GM12878 (cell line): ENCODE measurements around the gene HDDC3.

Source experiments
- HCFC1 ChIP-seq: fragments of 150-350 bp; IDR thresholded peaks from 2 replicates; pipeline ENCODE4 v1.6.1; 2014; ENCODE audit warnings: low read length
- NFXL1 ChIP-seq: fragments of 450-650 bp; IDR thresholded peaks from 2 replicates; pipeline ENCODE4 v1.6.1; 2017; ENCODE audit warnings: antibody characterized with exemption, mild to moderate bottlenecking, borderline replicate concordance
- POLR2A ChIP-seq: IDR thresholded peaks from 2 replicates; pipeline ENCODE4 v1.6.1; 2011; ENCODE audit warnings: low read depth, mild to moderate bottlenecking, low read length
- REST ChIP-seq: IDR thresholded peaks from 2 replicates; pipeline ENCODE4 v1.6.1; 2012; ENCODE audit warnings: mild to moderate bottlenecking, low read depth, low read length
- SPI1 ChIP-seq: IDR thresholded peaks from 2 replicates; pipeline ENCODE4 v1.6.1; 2011; ENCODE audit warnings: low read depth, mild to moderate bottlenecking, low read length, moderate library complexity, borderline replicate concordance; ENCODE audit not compliant: insufficient read depth

GRCh38 chr15:90903733-90904536 lies 28.4 kb downstream of the HDDC3 start:
- TF ChIP-seq POLR2A, result no peak
- TF ChIP-seq NFXL1, result no peak
- TF ChIP-seq SPI1, result no peak
- no peak for TF ChIP-seq REST
- TF ChIP-seq HCFC1, result no peak
